OCI-LY7 (cell line): ENCODE results near the gene FAM3D.

Experiments used
- CTCF ChIP-seq: fragments of 200-600 bp; sonication (generic); conservative IDR thresholded peaks from 2 replicates; pipeline ENCODE4 v1.5.1; 2014; ENCODE audit warnings: mild to moderate bottlenecking, antibody characterized with exemption, low read length, moderate library complexity, mixed read lengths
- EZH2phosphoT487 ChIP-seq: fragments of 200-600 bp; sonication (generic); IDR thresholded peaks from 2 replicates; pipeline ENCODE4 v1.6.1; 2018; ENCODE audit warnings: low read depth, borderline replicate concordance, mild to moderate bottlenecking, mixed run types, antibody characterized with exemption, low read length, moderate library complexity, mixed read lengths

GRCh38 chr3:58656631-58657030 is 9.9 kb downstream of the FAM3D start:
- TF ChIP-seq CTCF (no peak), EZH2phosphoT487 (no peak)
